SK-N-SH (cell line): ENCODE measurements around the gene RFX5. TPM values are rescaled to one million over a fixed set of nuclear protein-coding genes. Genes with fewer than 3 reads are reported as not detected.

Experiments
- CTCF ChIA-PET: fragments of 300-600, 350-600 bp; formaldehyde crosslinking; extraction: SDS; loops from one replicate; lab custom pipeline; 2021; lab: Yijun Ruan, JAX
- POLR2A ChIA-PET: fragments of 350-600 bp; sonication (Branson Sonifier 250); formaldehyde crosslinking; extraction: SDS; loops from one replicate; lab custom pipeline; 2020; ENCODE audit warnings: antibody characterized with exemption, inconsistent platforms; lab: Yijun Ruan, JAX
- DNase-seq: peaks from one replicate; pipeline ENCODE4 v3.0.0; 2012
- H2AFZ ChIP-seq: fragments of 200-600 bp; sonication (generic); 2 replicates; pipeline ENCODE4 v1.8.1; 2016; ENCODE audit warnings: antibody characterized with exemption, mild to moderate bottlenecking, low read depth
- H3F3A ChIP-seq: fragments of 200-600 bp; sonication (generic); replicated peaks from 2 replicates; pipeline ENCODE3; 2016; ENCODE audit warnings: antibody characterized with exemption, mild to moderate bottlenecking; ENCODE audit not compliant: insufficient read depth
- H3K27ac ChIP-seq, 2 experiments: fragments of 200-500 bp in 1 of 2; fragments of 200-600 bp in 1 of 2; sonication (Bioruptor generic) in 1 of 2; sonication (generic), shearing (Covaris generic) in 1 of 2; 2 replicates each; pipeline versions ENCODE4 v1.5.1 to v1.6.1; 2014 to 2016; ENCODE audit warnings: low read depth in 2 of 2, inconsistent platforms in 1 of 2, low read length in 1 of 2, mild to moderate bottlenecking in 1 of 2, mixed read lengths in 1 of 2
- H3K27me3 ChIP-seq: fragments of 200-600 bp; sonication (generic), shearing (Covaris generic); 2 replicates; pipeline ENCODE4 v1.6.1; 2016; ENCODE audit warnings: mixed run types; ENCODE audit not compliant: insufficient read depth
- H3K36me3 ChIP-seq, 2 experiments: fragments of 200-500 bp in 1 of 2; fragments of 200-600 bp in 1 of 2; sonication (Bioruptor generic) in 1 of 2; sonication (generic) in 1 of 2; replicated peaks in 1 of 2; 2 replicates each; pipeline versions ENCODE3 to v1.5.1; 2014 to 2016; ENCODE audit warnings: low read length in 1 of 2, mild to moderate bottlenecking in 1 of 2; ENCODE audit not compliant: insufficient read depth in 2 of 2, control insufficient read depth in 1 of 2
- H3K4me1 ChIP-seq, 2 experiments: fragments of 200-500 bp in 1 of 2; fragments of 200-600 bp in 1 of 2; sonication (Bioruptor generic) in 1 of 2; sonication (generic), shearing (Covaris generic) in 1 of 2; 2 replicates each; pipeline versions ENCODE4 v1.5.1 to v1.6.1; 2014 to 2016; ENCODE audit warnings: low read depth in 1 of 2, low read length in 1 of 2, mixed run types in 1 of 2; ENCODE audit not compliant: insufficient read depth in 2 of 2, control insufficient read depth in 1 of 2
- H3K4me2 ChIP-seq: fragments of 200-600 bp; sonication (generic), shearing (Covaris generic); 2 replicates; pipeline ENCODE4 v1.6.1; 2017; ENCODE audit warnings: mixed run types
- H3K4me3 ChIP-seq, 2 experiments: fragments of 200-500 bp in 1 of 2; fragments of 200-600 bp in 1 of 2; sonication (Bioruptor generic) in 1 of 2; sonication (generic), shearing (Covaris generic) in 1 of 2; 2 replicates each; pipeline versions ENCODE4 v1.5.1 to v1.8.1; 2014 to 2016; ENCODE audit warnings: low read depth in 2 of 2, inconsistent platforms in 1 of 2, low read length in 1 of 2, mild to moderate bottlenecking in 1 of 2, mixed read lengths in 1 of 2, moderate library complexity in 1 of 2
- H3K79me2 ChIP-seq: fragments of 200-600 bp; sonication (generic); 2 replicates; pipeline ENCODE4 v1.8.1; 2017; ENCODE audit warnings: mild to moderate bottlenecking; ENCODE audit not compliant: insufficient read depth
- H3K9ac ChIP-seq: fragments of 200-600 bp; sonication (generic); 2 replicates; pipeline ENCODE4 v1.6.1; 2017; ENCODE audit warnings: mixed run types
- H3K9me2 ChIP-seq: fragments of 200-600 bp; sonication (generic); 2 replicates; pipeline ENCODE4 v1.6.1; 2017; ENCODE audit warnings: mixed run types
- H3K9me3 ChIP-seq: fragments of 200-600 bp; sonication (generic); 2 replicates; pipeline ENCODE4 v1.6.1; 2017; ENCODE audit warnings: mixed run types, mild to moderate bottlenecking, moderate library complexity
- H4K20me1 ChIP-seq: fragments of 200-600 bp; sonication (generic); 2 replicates; pipeline ENCODE4 v1.6.1; 2017; ENCODE audit warnings: mild to moderate bottlenecking, mixed run types; ENCODE audit not compliant: insufficient read depth
- CHD2 ChIP-seq: fragments of 150-350 bp; IDR thresholded peaks from 2 replicates; pipeline ENCODE4 v1.6.1; 2018; ENCODE audit warnings: low read length; ENCODE audit not compliant: partially characterized antibody
- EP300 ChIP-seq, 2 experiments: IDR thresholded peaks; 2 replicates each; pipeline versions ENCODE4 v1.4.0 to v1.6.1; 2012; ENCODE audit warnings: borderline replicate concordance in 1 of 2, low read depth in 1 of 2, low read length in 1 of 2
- FOSL2 ChIP-seq: IDR thresholded peaks from 2 replicates; pipeline ENCODE4 v1.4.0; 2012; ENCODE audit warnings: low read depth, mild to moderate bottlenecking, moderate library complexity, borderline replicate concordance
- FOXJ3 ChIP-seq: sonication (generic); formaldehyde crosslinking; IDR thresholded peaks from 2 replicates; pipeline ENCODE4 v1.5.1; 2020; ENCODE audit warnings: mild to moderate bottlenecking, missing genetic modification reagents
- FOXM1 ChIP-seq: IDR thresholded peaks from 2 replicates; pipeline ENCODE4 v1.4.0; 2012; ENCODE audit warnings: low read depth, mild to moderate bottlenecking
- GABPA ChIP-seq: IDR thresholded peaks from 2 replicates; pipeline ENCODE4 v1.4.0; 2012; ENCODE audit warnings: low read depth, mild to moderate bottlenecking
- GATA2 ChIP-seq: sonication (generic); formaldehyde crosslinking; IDR thresholded peaks from 2 replicates; pipeline ENCODE4 v1.5.0; 2020; ENCODE audit warnings: mild to moderate bottlenecking, missing genetic modification reagents
- IRF3 ChIP-seq: fragments of 150-350 bp; IDR thresholded peaks from 2 replicates; pipeline ENCODE4 v1.6.1; 2016; ENCODE audit warnings: mild to moderate bottlenecking, low read depth, low read length
- JUND ChIP-seq: IDR thresholded peaks from 2 replicates; pipeline ENCODE4 v1.4.0; 2012
- MAX ChIP-seq: IDR thresholded peaks from 2 replicates; pipeline ENCODE4 v1.4.0; 2012; ENCODE audit warnings: low read depth
- MEF2A ChIP-seq: IDR thresholded peaks from 2 replicates; pipeline ENCODE4 v1.4.0; 2012; ENCODE audit warnings: low read depth, borderline replicate concordance
- NFIC ChIP-seq: IDR thresholded peaks from 2 replicates; pipeline ENCODE4 v1.4.0; 2012; ENCODE audit warnings: borderline replicate concordance
- NRF1 ChIP-seq: IDR thresholded peaks from 2 replicates; pipeline ENCODE4 v1.6.1; 2012; ENCODE audit warnings: low read depth, mild to moderate bottlenecking, low read length
- PBX3 ChIP-seq: IDR thresholded peaks from 2 replicates; pipeline ENCODE4; 2012
- POLR2AphosphoS5 ChIP-seq: IDR thresholded peaks from 2 replicates; pipeline ENCODE4 v1.6.1; 2012; ENCODE audit warnings: low read depth, low read length
- RAD21 ChIP-seq: IDR thresholded peaks from 2 replicates; pipeline ENCODE4 v1.6.1; 2012; ENCODE audit warnings: mild to moderate bottlenecking, low read length
- REST ChIP-seq: IDR thresholded peaks from 2 replicates; pipeline ENCODE4 v1.6.1; 2012; ENCODE audit warnings: mild to moderate bottlenecking, low read depth, low read length, moderate library complexity
- RXRA ChIP-seq: IDR thresholded peaks from 2 replicates; pipeline ENCODE4 v1.4.0; 2012; ENCODE audit warnings: low read depth, mild to moderate bottlenecking, borderline replicate concordance
- SIN3A ChIP-seq: IDR thresholded peaks from 2 replicates; pipeline ENCODE4 v1.6.1; 2012; ENCODE audit warnings: low read depth, mild to moderate bottlenecking, low read length, moderate library complexity, borderline replicate concordance
- SMC3 ChIP-seq: IDR thresholded peaks from 2 replicates; pipeline ENCODE4 v1.6.1; 2012; ENCODE audit warnings: low read depth, low read length, improper control_type of control experiment
- TAF1 ChIP-seq: IDR thresholded peaks from 2 replicates; pipeline ENCODE4 v1.6.1; 2012; ENCODE audit warnings: low read depth, mild to moderate bottlenecking, low read length, moderate library complexity, borderline replicate concordance
- TEAD4 ChIP-seq: IDR thresholded peaks from 2 replicates; pipeline ENCODE4 v1.4.0; 2012; ENCODE audit warnings: mild to moderate bottlenecking, borderline replicate concordance; ENCODE audit not compliant: insufficient read depth
- YY1 ChIP-seq: IDR thresholded peaks from 2 replicates; pipeline ENCODE4 v1.4.0; 2012; ENCODE audit warnings: low read depth, mild to moderate bottlenecking
- WGBS: methylation state at CpG from one replicate; pipeline ENCODE4 v1.1.6; 2017; ENCODE audit warnings: low lambda C conversion rate; 5-methylcytosine and 5-hydroxymethylcytosine counted together
- polyA plus RNA-seq, 3 experiments: library from polyadenylated mRNA; depleted of rRNA; stranded (reverse); fragments of >200 nt; gene quantifications; 2 replicates each; pipeline ENCODE4 v1.2.3, GENCODE V29; 2012

Gene RFX5
- polyA plus RNA-seq, 1 of the 3 experiments (the other 2 are of a cell fraction) = 29.1 TPM

- TF ChIP-seq JUND (no peak), POLR2AphosphoS5 (no peak), FOXJ3 (CRISPR knock-in tag) (no peak), FOXM1 (no peak), FOSL2 (no peak), IRF3 (no peak), SIN3A (no peak), MEF2A (no peak), NFIC (no peak), PBX3 (no peak), GATA2 (CRISPR knock-in tag) (no peak), MAX (no peak), TEAD4 (no peak)
Observed at GRCh38 chr1:151318975-151319374, 28.1 kb downstream of the RFX5 start (continued).

- WGBS = 87% methylated on average over 13 of the region's 17 CpGs
- CTCF ChIA-PET = interaction anchor here (1.2 to 1.6 kb wide), 3 partner anchors 15 to 83 kb away, joined by 3 to 8 read pairs (median 6); partner anchors contain the start of gene PSMB4
- H3K36me3 ChIP-seq = peaks cover 30 to 44% of the 10 kb centered on the region in 2 experiments
- TF ChIP-seq YY1 = no peak
- no peak for TF ChIP-seq MEF2A
- no peak for TF ChIP-seq GABPA
- no peak for TF ChIP-seq RXRA
- TF ChIP-seq PBX3 = no peak
- TF ChIP-seq EP300 (IDR thresholded peaks at IDR 0.05; ENCODE audit: borderline replicate concordance in 1 of 2, low read depth in 1 of 2, low read length in 1 of 2) = no peak
- TF ChIP-seq SIN3A = no peak
- no peak for TF ChIP-seq POLR2AphosphoS5
- TF ChIP-seq SMC3 = no peak
- TF ChIP-seq REST = no peak
- no peak for TF ChIP-seq FOSL2
- no peak for TF ChIP-seq TAF1
- no peak for TF ChIP-seq NRF1
- TF ChIP-seq CHD2 = no peak
- TF ChIP-seq RAD21 = no peak
Observed at GRCh38 chr1:151315565-151316235, 31.4 kb downstream of the RFX5 start.

More at GRCh38 chr1:151315565-151316235, 31.4 kb downstream of the RFX5 start:
- Histone ChIP-seq H3K9ac (no peak overlapping the region), H3K27ac (no peak overlapping the region), H3K9me2 (no peaks in the 10 kb centered on the region), H3K79me2 (peaks cover 46% of the 10 kb centered on the region), H3K4me1 (peaks cover 9 to 33% of the 10 kb centered on the region in 2 experiments), H3K27me3 (no peaks in the 10 kb centered on the region), H3K4me2 (no peak overlapping the region), H3F3A (peaks cover 40% of the 10 kb centered on the region), H3K4me3 (no peak overlapping the region), H2AFZ (no peak overlapping the region), H3K9me3 (no peaks in the 10 kb centered on the region), H4K20me1 (peaks cover 10% of the 10 kb centered on the region)
- POLR2A ChIA-PET = no interaction called here
- DNase-seq = no peak
